GM19025 (cell line): ENCODE measurements around the gene IL17RC.
A peak's percentile ranks its signal among the peaks of the same experiment; 100 is the strongest.
"Not testable (repeated sequence)": the region's sequence is repeated elsewhere in the genome, so short reads cannot be mapped to it uniquely, and the experiment has no call there.

Source experiments
- ATAC-seq: cut with Tn5 transposase; IDR thresholded peaks from one replicate; pipeline ENCODE4 v1.9.1; 2021; ENCODE audit warnings: mild to moderate bottlenecking, low read depth, moderate library complexity; ENCODE audit not compliant: unreplicated experiment

The IL17RC gene

DNA sequence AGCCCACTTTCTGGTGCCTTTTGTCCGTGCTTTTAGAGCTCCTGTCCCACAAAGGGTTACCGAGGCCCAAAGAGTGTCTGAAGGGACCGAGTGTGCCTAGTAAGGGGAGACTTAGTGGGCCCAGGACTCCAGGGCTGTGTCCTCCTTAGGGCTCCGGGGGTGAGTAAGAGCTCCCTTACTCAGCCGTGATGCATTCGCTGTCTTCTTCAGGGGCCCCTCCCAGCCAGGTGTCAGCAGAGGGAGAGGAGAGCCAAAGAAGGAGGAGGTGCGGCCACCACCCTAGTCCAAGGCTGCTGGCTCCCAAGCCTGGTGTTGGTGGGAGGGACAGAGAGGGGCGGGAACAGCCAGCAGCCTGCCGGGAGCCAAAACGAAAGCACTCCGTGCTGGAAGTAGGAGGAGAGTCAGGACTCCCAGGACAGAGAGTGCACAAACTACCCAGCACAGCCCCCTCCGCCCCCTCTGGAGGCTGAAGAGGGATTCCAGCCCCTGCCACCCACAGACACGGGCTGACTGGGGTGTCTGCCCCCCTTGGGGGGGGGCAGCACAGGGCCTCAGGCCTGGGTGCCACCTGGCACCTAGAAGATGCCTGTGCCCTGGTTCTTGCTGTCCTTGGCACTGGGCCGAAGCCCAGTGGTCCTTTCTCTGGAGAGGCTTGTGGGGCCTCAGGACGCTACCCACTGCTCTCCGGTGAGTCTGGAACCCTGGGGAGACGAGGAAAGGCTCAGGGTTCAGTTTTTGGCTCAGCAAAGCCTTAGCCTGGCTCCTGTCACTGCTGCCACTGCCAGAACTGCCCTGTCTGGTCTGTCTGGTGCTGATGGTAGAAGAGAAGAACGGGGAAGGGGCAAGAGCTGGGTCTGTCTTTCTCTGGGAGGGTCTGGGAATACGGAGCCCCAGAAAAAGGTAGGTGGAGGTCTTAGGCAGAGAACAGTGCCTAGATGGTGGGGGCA lies at the start of gene IL17RC:
IL17RC (plus strand) TSS at position 365 of the 947 bp plus-strand sequence; CDS start at position 583, 218 bp downstream.
- ATAC-seq, result no peak

DNA sequence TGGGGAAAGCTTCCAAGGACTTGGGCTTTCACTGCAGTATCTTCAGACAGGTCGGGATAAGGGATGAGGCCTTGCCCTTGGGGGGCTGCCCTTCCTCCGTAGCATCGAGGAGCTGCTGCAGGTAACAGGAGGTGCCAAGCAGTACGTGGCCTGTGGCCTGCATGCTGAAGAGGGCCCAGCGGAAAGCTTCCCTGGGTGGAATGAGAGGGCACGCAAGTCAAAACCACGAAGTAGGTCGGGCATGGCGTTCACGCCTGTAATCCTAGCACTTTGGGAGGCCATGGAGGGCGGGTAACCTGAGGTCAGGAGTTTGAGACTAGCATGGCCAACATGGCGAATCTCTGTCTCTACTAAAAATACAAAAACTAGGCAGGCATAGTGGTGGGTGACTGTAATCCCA lies 49.8 kb upstream of the IL17RC start:
- no peak for ATAC-seq

GRCh38 chr3:9869955-9870354 lies 46.9 kb upstream of the IL17RC start:
- ATAC-seq, result no peak

GRCh38 chr3:9870978-9871377 lies 45.9 kb upstream of the IL17RC start:
- ATAC-seq, result no peak

DNA sequence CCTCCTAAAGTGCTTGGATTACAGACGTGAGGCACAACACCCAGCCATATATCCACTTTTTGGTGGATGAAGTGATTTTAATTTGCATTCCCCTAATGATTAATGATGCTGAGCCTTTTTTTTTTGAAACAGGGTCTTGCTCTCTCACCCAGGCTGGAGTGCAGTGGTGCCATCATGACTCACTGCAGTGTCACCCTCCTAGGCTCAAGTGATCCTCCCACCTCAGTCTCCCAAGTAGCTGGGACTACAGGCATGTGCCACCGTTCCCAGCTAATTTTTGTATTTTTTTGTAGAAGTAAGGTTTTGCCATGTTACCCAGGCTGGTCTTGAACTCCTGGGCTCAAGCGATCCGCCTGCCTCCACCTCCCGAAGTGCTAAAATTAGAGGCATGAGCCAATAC lies 44.8 kb upstream of the IL17RC start:
- ATAC-seq, result not testable (repeated sequence)

DNA sequence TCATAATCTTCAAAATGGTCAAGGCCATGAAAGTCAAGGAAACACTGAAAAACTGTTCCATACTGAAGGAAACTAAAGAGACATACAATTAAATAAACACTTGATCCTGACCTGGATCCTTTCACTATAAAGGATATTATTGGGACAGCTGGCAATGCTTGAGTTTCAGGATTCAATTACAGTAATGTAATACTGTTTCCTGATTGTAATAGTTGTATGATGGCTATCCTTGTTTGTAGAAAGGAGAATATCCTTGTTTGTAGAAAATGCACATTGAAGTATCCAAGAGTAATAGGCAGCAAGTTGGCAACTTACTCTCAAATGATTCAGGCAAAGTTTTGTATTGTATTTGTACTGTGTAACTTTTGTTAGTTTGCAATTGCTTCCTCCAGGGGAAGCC lies 41.5 kb upstream of the IL17RC start:
- ATAC-seq, result no peak

- ATAC-seq, result not testable (repeated sequence)
Measured at GRCh38 chr3:9876255-9876654, 40.6 kb upstream of the IL17RC start.

GRCh38 chr3:9876991-9877390 lies 39.9 kb upstream of the IL17RC start:
- ATAC-seq, result no peak

GRCh38 chr3:9878700-9879099 lies 38.2 kb upstream of the IL17RC start:
- no peak for ATAC-seq

DNA sequence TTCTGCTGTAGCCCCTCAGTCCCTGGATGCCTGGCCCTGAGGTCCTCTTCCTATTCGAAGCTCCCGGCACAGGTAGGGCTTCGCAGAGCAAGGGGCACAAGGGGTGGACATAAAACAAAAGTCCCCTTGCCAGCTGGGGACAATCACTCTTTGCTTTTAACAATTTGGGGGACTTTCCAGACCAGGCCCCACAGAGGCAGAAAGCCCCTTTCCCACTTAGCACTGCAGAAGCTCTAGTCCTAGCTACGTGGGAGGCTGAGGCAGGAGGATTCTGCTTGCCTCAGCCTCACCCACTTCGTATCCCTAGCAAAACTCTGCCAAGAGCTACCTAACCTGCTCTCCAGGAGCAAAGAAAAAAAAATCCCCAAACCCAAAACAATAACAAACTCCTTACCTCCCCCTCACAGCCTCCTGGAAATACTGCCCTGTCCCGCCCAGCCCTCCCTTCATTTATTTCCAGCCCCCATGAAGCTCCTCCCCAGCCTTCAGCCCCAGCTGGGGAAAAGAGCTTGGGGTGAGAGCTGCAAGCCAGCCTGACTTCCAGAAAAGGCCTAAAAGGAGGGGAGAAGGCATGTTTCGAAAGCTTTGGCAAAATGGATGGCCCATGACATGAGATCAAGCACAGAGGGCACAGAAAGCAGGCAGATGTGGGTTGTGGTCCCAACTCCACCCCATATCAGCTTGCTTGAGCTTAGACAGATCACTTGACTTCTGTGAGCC lies 36.9 kb upstream of the IL17RC start, which contains the start of gene CIDEC:
CIDEC (minus strand) TSS at position 424 of the 720 bp plus-strand sequence. CDS start 1,767 bp downstream, outside the sequence.
- ATAC-seq, result no peak

GRCh38 chr3:9881441-9881840 lies 35.5 kb upstream of the IL17RC start:
- no peak for ATAC-seq

GRCh38 chr3:9883706-9884554 lies 33.0 kb upstream of the IL17RC start:
- ATAC-seq, result no peak

- ATAC-seq, result no peak
Measured at GRCh38 chr3:9884555-9885165, 32.2 kb upstream of the IL17RC start.

- no peak for ATAC-seq
Measured at GRCh38 chr3:9886328-9886727, 30.6 kb upstream of the IL17RC start.

GRCh38 chr3:9887480-9887879 lies 29.4 kb upstream of the IL17RC start:
- no peak for ATAC-seq

- no peak for ATAC-seq
Measured at GRCh38 chr3:9888540-9888939, 28.4 kb upstream of the IL17RC start.

DNA sequence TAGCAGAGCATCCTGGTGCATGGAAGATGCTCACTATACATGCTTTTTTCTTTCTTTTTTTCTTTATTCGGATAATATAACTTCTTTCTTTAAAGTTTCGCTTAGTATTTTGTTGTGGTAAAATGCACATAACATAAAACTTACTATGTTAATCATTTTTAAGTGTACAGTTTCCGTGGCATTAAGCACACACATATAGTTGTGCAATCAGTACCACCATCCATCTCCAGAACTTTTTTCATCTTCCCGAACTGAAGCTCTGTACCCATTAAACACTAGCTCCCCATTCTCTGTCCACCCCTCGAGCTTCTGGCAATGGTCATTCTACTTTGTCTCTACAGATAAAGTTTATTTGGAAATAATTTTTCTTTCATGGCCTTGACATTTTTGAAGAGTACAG lies 27.5 kb upstream of the IL17RC start:
- ATAC-seq, result no peak

DNA sequence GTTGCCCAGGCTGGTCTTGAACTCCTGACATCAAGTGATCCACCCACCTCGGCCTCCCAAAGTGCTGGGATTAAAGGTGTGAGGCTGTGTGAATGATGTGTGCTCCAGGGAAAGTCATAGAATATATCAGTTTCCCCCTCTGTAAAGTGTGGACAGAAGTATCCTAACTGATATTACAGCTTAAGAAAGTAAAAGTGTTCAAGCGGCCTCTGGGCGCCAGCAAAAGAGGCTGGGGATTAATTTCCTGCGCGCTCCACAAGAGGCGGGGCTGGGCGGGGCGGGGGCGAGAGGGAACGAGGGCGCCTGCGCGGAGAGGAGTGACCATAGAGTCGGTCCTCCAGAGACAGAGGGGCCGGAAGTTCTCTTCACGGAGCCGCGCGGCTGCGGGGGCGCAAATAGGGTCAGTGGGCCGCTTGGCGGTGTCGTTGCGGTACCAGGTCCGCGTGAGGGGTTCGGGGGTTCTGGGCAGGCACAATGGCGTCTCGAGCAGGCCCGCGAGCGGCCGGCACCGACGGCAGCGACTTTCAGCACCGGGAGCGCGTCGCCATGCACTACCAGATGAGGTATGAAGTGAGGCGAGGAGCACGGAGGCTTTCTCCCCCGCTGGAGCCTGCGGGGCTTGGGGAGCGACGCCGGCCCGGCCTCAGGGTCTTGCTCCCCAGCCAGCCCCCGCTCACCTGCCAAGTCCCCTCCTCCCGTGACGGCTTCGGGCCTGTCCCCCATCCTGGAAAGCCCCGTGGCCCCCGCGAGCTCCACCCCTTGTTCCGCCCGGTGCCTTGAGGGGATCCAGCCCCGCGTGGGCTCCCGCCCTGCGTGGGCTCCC lies 26.4 kb upstream of the IL17RC start, which contains the start of gene JAGN1:
JAGN1 (plus strand) TSS at position 362 of the 823 bp plus-strand sequence; CDS start at position 475, 113 bp downstream.
- peak; percentile 58 for ATAC-seq

- no peak for ATAC-seq
Measured at GRCh38 chr3:9891072-9891622, 25.8 kb upstream of the IL17RC start.
